SU-DHL-6 (cell line): Measurements from ENCODE around the gene OVCH2.

Experiments
- H2AFZ ChIP-seq: fragments of 200-600 bp; sonication (generic); 2 replicates; pipeline ENCODE4 v1.6.1; 2014; ENCODE audit warnings: low read depth, mild to moderate bottlenecking, moderate library complexity, mixed read lengths, antibody characterized with exemption, low read length; ENCODE audit not compliant: severe bottlenecking
- H3F3A ChIP-seq: fragments of 200-600 bp; shearing (Covaris generic); 2 replicates; pipeline ENCODE4 v1.6.0; 2016; ENCODE audit warnings: antibody characterized with exemption, mild to moderate bottlenecking; ENCODE audit not compliant: insufficient read depth
- H3K27ac ChIP-seq: fragments of 200-600 bp; sonication (generic); 2 replicates; pipeline ENCODE4 v1.5.1; 2016; ENCODE audit warnings: low read depth, mild to moderate bottlenecking, low read length, moderate library complexity, mixed read lengths
- H3K27me3 ChIP-seq: fragments of 200-600 bp; sonication (generic), shearing (Covaris generic); 2 replicates; pipeline ENCODE4 v1.6.0; 2014; ENCODE audit warnings: mild to moderate bottlenecking, low read length
- H3K36me3 ChIP-seq: fragments of 200-600 bp; sonication (generic); 2 replicates; pipeline ENCODE4 v1.6.1; 2014; ENCODE audit warnings: mild to moderate bottlenecking, low read length, mixed read lengths
- H3K4me2 ChIP-seq: fragments of 300-600, 200-600 bp; shearing (Covaris generic), sonication (generic); 2 replicates; pipeline ENCODE4 v1.6.0; 2014; ENCODE audit warnings: low read length, low read depth, mild to moderate bottlenecking; ENCODE audit not compliant: poor library complexity, severe bottlenecking
- H3K4me3 ChIP-seq: fragments of 200-600 bp; sonication (generic); 2 replicates; pipeline ENCODE4 v1.5.1; 2014; ENCODE audit warnings: antibody characterized with exemption, low read length, mild to moderate bottlenecking, mixed read lengths; ENCODE audit not compliant: insufficient read depth, poor library complexity, severe bottlenecking
- H3K79me2 ChIP-seq: fragments of 200-600 bp; sonication (generic); 2 replicates; pipeline ENCODE4 v1.6.1; 2014; ENCODE audit warnings: mild to moderate bottlenecking, low read length, moderate library complexity; ENCODE audit not compliant: insufficient read depth
- H3K9ac ChIP-seq: fragments of 200-600 bp; sonication (generic); 2 replicates; pipeline ENCODE4 v1.7.0; 2014; ENCODE audit warnings: mild to moderate bottlenecking, low read length
- H3K9me2 ChIP-seq: fragments of 200-600 bp; sonication (generic); replicated peaks from 2 replicates; pipeline ENCODE4 v1.6.1; 2014; ENCODE audit warnings: low read length; ENCODE audit not compliant: insufficient read depth
- H3K9me3 ChIP-seq: fragments of 200-600 bp; sonication (generic); 2 replicates; pipeline ENCODE4 v1.6.1; 2014; ENCODE audit warnings: low read length, mixed read lengths; ENCODE audit not compliant: insufficient read depth
- H4K20me1 ChIP-seq: fragments of 200-600 bp; sonication (generic); 2 replicates; pipeline ENCODE4 v1.6.1; 2014; ENCODE audit warnings: low read depth, mild to moderate bottlenecking, antibody characterized with exemption, low read length, moderate library complexity, mixed read lengths
- EZH2phosphoT487 ChIP-seq: fragments of 200-600 bp; sonication (generic), shearing (Covaris generic); conservative IDR thresholded peaks from 2 replicates; pipeline ENCODE4 v1.6.1; 2018; ENCODE audit warnings: mild to moderate bottlenecking, antibody characterized with exemption, low read length, moderate library complexity, mixed read lengths
- TF ChIP-seq, protein P1 (sequence below): fragments of 200-600 bp; sonication (generic); IDR thresholded peaks from one replicate; pipeline ENCODE4 v1.5.1; 2017; ENCODE audit warnings: antibody characterized with exemption, mild to moderate bottlenecking, low read length, moderate library complexity; ENCODE audit not compliant: insufficient read depth, poor library complexity, severe bottlenecking

OVCH2 gene

DNA sequence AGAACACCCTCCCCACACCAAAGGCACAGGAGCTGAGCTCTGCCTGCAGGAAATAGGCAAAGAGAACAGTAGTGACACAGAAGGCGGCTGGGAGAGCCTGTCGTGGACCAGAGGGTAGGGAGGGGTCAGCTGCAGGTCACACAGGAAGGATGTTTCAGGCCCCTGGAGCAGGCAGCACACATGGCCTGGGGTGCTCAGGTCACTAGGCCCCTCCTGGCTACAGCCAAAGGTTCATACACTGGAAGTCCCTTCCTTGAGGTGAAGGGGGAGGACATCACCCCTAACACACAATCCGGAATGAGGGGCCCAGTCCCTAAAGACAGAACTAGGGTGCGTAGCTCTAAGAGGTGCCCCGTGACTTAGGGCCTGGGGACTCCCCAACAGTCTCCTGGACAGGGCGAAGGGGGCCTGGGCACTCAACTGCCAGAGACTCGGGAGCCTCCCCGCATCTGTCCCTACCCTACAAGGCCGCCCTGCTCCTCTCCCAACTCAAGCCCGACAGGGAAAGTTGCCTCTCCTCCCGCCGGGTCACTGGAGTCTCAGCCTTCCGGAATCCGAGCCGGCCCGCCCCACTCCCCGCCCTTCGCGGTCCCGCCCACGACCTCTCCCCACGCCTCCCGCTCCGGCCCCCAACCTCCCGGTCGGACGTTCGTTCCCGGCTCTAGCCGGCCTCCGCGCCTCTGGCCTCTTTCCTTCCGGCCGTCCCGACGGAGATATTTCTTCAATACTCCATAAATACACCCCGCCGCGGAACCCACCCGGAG, 33.1 kb downstream of the OVCH2 start, which contains the start of gene CYB5R2:
CYB5R2 (minus strand) TSS at position 541 of the 764 bp plus-strand sequence. CDS start 675 bp downstream, outside the sequence.
- peak within 1 kb of the TSS; percentile 30 for H2AFZ ChIP-seq
- peak within 1 kb of the TSS; percentile 33 for H3K4me3 ChIP-seq
- no peak within 1 kb of the TSS for H3K27ac ChIP-seq
- H3K9ac ChIP-seq: peak within 1 kb of the TSS; percentile 19; the same call in 1 of the 2 replicates
- H4K20me1 ChIP-seq: no peaks in the 10 kb centered on the region
- no peaks in the 10 kb centered on the region for H3K27me3 ChIP-seq
- no peak for TF ChIP-seq EZH2phosphoT487
- TF ChIP-seq, protein P1, sequence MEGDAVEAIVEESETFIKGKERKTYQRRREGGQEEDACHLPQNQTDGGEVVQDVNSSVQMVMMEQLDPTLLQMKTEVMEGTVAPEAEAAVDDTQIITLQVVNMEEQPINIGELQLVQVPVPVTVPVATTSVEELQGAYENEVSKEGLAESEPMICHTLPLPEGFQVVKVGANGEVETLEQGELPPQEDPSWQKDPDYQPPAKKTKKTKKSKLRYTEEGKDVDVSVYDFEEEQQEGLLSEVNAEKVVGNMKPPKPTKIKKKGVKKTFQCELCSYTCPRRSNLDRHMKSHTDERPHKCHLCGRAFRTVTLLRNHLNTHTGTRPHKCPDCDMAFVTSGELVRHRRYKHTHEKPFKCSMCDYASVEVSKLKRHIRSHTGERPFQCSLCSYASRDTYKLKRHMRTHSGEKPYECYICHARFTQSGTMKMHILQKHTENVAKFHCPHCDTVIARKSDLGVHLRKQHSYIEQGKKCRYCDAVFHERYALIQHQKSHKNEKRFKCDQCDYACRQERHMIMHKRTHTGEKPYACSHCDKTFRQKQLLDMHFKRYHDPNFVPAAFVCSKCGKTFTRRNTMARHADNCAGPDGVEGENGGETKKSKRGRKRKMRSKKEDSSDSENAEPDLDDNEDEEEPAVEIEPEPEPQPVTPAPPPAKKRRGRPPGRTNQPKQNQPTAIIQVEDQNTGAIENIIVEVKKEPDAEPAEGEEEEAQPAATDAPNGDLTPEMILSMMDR: no peak
- no peaks in the 10 kb centered on the region for H3F3A ChIP-seq
- H3K9me3 ChIP-seq: no peaks in the 10 kb centered on the region
- no peaks in the 10 kb centered on the region for H3K9me2 ChIP-seq
- H3K36me3 ChIP-seq: no peaks in the 10 kb centered on the region
- H3K4me2 ChIP-seq: peak within 1 kb of the TSS; percentile 34
- H3K79me2 ChIP-seq: no peaks in the 10 kb centered on the region

DNA sequence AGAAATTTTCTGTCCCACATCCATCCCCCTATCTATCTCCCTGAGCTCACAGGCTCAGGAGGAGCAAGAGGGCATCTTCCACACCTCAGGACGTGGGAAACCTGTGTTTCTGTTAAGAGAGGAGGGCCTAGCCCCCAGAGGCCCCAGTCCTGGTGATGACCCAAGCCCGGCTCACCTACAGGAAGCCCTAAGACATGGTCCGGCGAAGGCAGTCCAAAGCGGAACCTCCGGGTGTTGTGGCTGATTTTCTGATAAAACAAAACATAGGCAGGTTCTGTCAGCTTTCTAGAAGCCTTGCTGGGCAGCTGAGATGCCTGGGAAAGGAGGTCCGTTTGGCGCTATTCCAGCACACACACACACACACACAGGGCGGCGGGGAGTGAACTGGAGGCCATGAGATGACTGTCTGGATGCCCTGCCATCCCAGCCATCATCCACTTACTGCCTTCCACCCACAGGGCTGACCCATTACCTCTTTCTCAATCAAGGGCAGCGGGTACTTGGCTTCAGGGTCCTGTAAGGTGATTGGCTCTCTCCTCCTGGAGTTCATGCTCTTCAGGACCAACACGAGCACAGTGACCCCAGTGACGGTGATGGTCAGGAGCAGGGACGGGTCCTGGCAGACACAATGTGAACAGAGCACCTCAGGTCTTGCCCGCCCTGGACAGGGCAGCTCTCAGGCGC, 33.9 kb downstream of the OVCH2 start:
- H3K27me3 ChIP-seq: no peaks in the 10 kb centered on the region
- H3K9me3 ChIP-seq: no peaks in the 10 kb centered on the region
- H4K20me1 ChIP-seq: no peaks in the 10 kb centered on the region
- H3K9me2 ChIP-seq: no peaks in the 10 kb centered on the region
- no peaks in the 10 kb centered on the region for H3F3A ChIP-seq
- no peak overlapping the region for H3K9ac ChIP-seq
- no peaks in the 10 kb centered on the region for H3K79me2 ChIP-seq
- no peak overlapping the region for H3K4me2 ChIP-seq
- no peaks in the 10 kb centered on the region for H3K36me3 ChIP-seq
- no peak overlapping the region for H2AFZ ChIP-seq
- no peak overlapping the region for H3K27ac ChIP-seq
- H3K4me3 ChIP-seq: no peak overlapping the region
- TF ChIP-seq, protein P1: no peak
- no peak for TF ChIP-seq EZH2phosphoT487

DNA sequence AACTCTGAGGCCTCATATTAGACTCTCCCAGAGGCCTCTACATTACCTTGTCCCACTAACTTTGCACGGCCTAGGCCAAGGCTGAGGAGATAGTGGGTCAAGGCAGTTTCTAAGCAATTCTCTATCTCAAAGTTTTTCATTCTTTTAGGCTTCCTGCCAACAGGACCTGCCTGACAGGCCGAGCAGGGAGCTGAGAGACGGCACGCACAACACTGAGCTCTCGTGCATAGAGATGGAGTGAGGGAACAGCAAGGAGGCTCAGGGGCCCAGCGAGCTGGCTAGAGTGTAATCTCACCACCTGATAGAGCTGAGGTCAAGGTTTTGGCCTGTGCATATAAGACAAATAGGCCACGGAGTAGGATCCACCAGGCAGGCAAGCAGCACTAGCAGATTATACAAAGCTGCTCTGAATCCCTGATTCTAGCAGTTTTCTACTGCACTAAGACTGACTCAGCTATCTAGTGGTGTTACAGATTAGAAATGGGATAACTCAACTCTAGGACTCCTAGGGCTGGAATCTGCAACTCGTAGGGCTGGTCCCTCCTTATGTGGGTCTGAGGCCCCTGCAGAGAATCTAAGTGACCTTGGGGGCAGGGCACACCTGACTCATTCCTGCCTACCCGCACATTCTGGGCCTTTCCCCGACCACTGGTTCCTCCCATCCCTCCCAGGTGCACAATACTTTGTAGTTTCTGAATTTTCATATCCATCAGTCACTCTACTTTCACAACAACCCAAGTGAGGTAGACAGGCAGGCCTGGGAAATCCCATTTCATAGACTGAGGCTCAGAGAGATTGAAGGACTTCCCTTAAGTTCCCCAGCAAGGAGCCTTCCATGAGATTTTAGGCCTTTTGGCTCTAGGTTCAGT, 34.7 kb downstream of the OVCH2 start:
- H3K79me2 ChIP-seq: no peaks in the 10 kb centered on the region
- no peaks in the 10 kb centered on the region for H4K20me1 ChIP-seq
- H3F3A ChIP-seq: no peaks in the 10 kb centered on the region
- no peaks in the 10 kb centered on the region for H3K27me3 ChIP-seq
- no peak overlapping the region for H3K27ac ChIP-seq
- no peak overlapping the region for H3K4me2 ChIP-seq
- H3K9me3 ChIP-seq: no peaks in the 10 kb centered on the region
- no peaks in the 10 kb centered on the region for H3K36me3 ChIP-seq
- no peak overlapping the region for H3K9ac ChIP-seq
- no peak overlapping the region for H3K4me3 ChIP-seq
- no peaks in the 10 kb centered on the region for H3K9me2 ChIP-seq
- no peak for TF ChIP-seq EZH2phosphoT487
- TF ChIP-seq, protein P1: no peak
- H2AFZ ChIP-seq: no peak overlapping the region
